ENCODE data around the gene ANKRD33B.

GRCh38 chr5:10600626-10601245 lies 36.9 kb downstream of the ANKRD33B start:
- TF ChIP-seq YY1 (IDR thresholded peaks at IDR 0.05; ENCODE audit: insufficient read depth, insufficient read length), result no peak
- TF ChIP-seq ZNF274 (IDR thresholded peaks at IDR 0.05; ENCODE audit: low read depth, low read length), result no peak

Data from NT2/D1 (cell line).